ENCODE data around the gene ENOX1.

Gene ENOX1

DNA sequence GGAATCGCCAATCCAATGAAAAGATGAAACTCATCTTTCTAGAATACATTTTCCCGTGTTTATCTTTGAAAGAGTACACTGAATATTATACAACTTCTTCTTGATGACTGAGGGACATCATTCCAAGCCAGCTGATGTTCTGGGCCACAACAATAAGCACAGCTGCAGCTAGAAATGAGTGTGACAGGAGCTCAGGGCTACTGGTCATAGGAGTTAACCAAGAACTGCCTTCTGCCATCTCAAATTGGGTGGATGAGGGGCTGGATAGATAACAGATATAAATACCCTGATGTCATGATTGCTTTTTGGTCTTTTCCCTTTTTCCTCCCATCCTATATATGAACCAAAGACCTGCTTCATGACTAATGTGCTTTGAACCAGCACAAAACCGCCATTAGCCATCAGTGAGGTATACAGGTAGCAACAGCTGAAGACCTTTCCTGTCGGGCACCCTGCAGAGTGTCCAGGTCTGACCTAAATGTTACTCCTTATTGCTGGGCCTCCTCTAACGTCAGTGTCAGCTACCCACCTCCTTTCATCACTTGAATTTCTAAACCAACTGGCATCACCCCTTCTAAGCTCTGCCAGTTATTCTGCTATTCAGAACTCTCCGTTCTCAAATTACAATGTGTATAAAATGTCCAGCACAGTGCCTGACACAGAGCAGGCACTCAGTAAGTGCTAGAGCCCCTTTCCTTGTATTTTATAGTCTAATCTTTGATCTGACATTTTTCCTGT, 178.2 kb downstream of the ENOX1 start:
- DNase-seq (ENCODE audit: low read depth) = no peak

DNA sequence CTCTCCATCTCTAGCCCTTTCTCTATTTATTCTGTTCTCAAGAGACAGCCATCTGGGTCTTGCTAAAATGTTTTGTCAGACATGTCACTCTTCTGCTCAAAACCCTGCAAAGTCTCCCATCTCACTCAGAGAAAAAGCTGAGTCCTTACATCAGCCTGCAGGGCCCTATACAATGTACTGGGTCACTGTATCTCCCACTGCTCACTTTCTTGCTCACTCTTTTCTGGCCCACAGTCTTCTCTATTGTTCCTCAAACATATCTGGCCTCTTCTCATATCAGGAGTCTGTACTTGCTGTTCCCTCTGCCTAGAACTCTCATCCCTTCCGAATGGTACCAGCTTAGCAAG, 189.2 kb downstream of the ENOX1 start:
- no peak for DNase-seq (ENCODE audit: low read depth)

DNA sequence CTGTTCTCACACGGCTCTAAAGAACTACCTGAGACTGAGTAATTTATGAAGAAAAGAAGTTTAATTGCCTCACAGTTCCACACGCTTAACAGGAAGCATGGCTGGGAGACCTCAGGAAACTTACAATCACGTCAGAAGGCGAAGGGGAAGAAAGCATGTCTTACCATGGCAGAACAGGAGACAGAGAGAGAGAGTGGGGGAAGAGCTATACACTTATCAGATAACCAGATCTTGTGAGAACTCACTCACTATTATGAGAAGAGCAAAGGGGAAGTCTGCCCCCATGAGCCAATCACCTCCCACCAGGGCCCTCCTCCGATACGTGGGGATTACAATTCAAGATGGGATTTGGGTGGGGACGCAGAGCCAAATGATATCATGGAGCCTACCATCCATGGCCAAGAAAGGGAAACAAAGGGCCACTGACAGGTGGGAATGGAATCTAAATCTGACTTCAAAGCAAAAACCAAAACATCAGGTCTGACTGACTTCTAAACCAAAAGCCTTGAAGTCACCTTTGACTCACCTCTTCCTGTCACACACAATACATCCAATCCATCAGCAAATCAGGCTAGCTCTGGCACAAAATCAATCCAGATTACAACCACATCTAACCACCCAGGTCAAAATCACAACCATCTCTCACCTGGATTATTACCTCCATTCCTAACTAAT, 189.7 kb downstream of the ENOX1 start:
- no peak for DNase-seq (ENCODE audit: low read depth)

DNA sequence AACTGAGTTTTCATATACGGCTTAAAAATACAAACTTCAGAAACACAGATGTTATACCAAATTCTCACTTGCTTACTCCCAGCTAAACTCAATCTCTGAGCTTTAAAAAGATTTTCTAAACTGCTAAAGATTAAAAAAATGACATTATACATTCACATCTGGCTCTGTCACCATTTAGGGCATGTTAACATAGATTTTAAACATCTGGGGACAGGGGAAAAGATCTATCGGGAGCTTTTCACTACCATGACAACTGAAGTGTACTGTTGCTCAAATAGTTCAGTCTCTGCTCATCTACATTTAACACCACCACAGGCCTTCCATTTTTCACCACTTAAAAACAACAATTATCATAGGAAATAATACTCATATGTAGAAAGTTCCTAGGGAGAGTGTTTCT, 190.8 kb downstream of the ENOX1 start:
- no peak for DNase-seq (ENCODE audit: low read depth)

DNA sequence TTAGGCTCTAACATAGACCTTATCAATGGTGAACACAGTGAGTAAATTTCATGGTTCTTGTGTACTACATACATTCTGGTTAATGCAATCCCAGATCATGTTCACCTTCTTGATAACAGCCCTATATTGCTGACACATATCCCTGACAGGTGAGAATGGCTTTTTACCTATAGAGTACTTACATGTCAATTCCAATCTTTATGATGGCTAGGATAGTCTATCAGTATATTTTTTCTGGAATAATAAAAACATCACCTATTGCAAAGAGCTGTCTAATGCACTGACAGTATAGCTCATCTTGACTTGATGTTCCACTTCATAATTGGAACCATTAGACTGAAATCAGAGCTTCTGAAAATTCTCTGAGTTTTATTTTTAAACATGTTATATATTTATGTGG, 199.4 kb downstream of the ENOX1 start:
- DNase-seq (ENCODE audit: low read depth) = no peak

DNA sequence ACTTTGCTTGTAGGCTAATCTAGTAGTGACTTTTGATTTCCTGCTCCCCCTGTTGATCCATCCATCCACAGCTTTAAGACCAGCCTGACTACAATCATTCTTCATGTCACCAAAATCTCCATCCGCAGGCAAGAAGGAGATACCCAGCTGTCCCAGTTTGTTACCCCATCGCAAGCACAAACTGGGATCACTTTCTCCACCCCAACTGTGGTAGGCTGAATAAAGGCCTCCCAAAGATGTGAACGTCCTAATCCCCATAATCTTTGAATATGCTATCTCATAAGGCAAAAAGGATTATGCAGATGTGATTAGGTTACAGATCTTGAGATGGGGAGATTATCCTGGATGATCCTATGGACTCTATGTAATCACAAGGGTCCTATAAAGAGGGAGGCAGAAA, 202.0 kb downstream of the ENOX1 start:
- no peak for DNase-seq (ENCODE audit: low read depth)

DNA sequence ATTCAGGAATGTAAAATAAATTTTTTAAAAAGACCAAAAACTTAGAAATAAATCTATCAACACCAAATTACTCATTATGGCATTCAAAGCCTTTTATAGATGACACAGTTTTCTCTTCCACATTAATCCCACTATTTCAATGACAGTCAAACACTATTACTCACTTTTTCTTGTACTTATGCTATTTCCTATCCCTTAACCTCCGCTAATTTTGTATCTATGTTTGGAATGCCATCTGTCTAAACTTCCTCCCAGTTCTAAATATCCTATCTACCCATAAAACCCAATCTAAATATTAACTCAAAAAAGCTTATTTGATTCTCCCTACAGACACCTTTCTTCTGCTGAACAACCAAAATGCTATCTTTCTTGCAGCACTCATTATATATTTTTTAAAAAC, 203.5 kb downstream of the ENOX1 start:
- no peak for DNase-seq (ENCODE audit: low read depth)

DNA sequence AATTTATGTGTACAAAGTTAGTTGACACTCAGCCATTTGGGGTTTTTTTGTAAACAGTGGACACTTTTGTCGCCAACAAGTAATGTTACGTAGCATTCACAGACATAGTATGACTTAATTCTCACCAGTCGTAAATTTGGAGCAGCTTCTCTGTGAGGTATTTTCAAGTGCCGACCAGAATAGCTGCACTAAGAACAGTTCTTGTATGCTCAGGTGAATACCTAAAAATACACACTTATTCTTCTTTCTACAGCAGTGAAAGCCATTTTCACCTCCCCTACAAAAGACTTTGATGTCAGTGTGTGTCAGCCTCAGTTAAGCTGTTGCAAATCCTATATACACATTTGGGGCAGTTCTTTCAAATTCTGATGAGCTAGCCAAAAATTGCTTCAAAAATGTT, 206.5 kb downstream of the ENOX1 start:
- DNase-seq (ENCODE audit: low read depth) = no peak

DNA sequence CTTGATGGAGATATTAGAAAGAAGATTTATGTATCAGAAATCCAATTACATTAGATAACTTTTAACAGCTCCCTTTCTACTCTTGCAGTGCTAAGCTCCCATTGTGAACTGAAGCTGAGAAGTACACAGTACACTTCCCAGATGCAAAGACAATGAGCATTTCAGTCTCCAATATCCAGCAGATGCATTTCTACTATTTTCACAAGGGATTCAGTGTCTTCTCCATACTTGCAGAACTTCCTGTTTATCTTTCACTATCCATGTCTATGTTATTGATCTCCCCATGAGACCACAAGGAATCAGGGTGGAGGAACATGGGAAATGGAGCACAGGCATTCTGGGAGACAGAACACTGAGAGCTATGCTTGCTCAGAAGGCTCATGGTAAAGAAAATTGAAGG, 207.5 kb downstream of the ENOX1 start:
- DNase-seq (ENCODE audit: low read depth) = no peak

DNA sequence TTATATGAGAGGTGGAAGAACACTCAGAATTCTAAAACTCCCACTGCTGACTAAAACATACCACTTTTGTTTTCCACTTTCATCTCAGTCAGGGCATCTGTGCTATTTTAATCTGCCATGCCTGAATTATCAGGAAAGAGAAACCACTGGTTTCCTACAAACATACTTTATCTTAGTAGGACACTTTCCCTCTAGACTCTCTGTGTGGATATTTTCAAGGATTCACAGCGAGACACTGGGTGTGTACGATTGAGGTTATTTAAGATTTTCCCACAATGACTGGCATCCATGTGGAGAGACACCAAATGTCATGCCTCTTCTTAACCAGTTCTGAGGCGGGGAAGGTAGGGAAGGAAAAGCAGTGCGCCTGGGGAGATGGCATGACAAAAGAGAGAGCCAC, 212.2 kb downstream of the ENOX1 start:
- DNase-seq (ENCODE audit: low read depth) = no peak

DNA sequence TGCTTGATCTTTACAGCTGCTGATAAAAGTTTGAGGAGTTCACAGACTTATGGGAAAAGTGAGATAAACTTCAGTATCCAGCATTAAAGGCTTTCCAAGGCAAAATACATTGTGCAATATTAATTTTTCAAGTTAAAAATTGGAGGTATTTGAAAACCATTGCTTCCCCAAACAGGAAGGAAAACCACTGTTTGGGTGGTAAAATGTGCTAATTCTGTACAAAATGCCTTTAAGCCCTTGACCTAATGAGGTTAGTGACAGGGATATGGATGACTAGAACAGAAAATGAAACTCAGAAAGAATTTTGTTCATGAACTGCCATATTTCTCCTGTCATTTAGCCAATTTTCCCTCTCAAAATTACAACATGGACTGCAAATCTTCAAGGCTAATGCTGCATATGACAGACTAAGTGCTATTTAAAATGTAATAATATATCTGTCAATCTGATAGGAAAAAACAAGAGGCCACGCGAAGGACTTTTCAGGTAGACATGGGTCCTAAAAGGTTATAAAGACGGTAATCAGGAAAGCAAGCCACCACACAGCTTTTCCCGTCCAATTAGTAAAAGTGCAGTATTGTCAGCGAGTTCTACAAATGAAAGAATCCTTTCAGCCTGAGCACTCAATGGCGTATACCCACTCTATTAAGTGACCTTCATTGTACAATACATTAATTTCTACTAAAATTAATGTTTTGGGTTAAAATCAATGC, 212.8 kb downstream of the ENOX1 start:
- no peak for DNase-seq (ENCODE audit: low read depth)

DNA sequence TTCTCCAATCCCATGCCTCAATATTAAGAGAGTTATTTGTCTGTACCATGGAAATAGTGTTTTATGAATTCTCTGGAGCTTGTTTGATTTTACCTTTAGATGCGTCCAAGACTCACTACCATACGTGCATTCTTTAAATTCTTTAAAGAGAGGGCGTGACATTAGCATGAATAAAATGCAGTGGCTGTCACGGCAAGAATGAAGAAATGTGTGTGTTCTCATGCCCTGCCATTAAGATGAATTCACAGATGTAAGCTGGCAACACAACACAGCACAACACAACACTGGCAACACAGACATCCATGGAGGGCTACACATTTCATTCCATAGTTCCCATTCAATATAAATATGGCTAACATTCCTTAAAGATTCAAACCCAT, 213.4 kb downstream of the ENOX1 start:
- DNase-seq (ENCODE audit: low read depth) = no peak

DNA sequence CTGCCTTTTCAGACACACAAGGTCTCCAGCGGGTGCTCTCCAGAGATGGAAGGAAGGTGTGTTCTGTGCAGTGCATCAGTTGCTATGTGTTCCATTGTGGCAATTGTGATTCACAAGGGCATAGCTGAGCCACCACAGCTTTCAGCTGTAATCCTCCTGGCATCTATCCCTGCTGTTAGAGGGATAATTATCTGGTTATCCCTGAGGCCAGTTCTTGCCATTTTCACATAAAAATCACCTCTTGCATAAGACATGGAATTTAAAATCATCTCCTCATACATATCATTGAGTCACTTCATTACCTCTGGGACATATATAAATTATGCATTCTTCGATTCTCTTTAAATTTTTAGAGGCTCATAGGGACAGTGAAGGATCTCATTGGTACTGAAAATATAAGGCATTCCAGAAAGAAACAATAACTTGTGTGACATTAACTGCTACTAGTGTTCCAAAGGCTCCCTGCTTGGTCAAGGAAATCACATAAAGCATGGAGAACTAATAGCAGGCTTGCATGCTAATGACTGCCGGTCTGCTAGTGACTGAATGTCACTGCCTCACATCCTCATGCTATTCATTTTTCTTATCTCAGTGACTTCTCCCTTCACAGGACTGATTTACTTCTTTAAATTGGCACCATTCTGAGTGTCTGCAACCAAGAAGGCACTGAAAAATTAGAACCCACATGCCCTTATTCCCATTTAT, 214.0 kb downstream of the ENOX1 start:
- DNase-seq (ENCODE audit: low read depth) = no peak

DNA sequence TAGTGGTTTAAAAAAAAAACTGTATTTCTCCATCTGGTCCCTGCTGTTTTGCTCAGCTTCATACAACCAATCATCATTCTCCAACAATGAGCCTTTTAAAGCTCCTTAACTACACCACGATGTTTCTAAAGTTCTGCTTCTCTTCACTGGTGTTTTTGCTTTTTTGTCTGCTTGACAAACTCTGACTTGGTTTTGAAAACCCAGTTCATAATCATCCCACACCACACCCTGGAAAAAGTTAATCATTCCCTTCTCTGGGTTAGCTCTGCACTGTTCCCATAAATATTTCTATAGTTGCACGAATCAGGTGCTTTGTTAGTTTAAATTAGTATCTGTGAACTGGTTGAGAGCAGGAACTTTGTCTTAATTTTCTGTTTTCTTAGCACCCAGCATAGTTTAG, 217.1 kb downstream of the ENOX1 start:
- DNase-seq (ENCODE audit: low read depth) = no peak

DNA sequence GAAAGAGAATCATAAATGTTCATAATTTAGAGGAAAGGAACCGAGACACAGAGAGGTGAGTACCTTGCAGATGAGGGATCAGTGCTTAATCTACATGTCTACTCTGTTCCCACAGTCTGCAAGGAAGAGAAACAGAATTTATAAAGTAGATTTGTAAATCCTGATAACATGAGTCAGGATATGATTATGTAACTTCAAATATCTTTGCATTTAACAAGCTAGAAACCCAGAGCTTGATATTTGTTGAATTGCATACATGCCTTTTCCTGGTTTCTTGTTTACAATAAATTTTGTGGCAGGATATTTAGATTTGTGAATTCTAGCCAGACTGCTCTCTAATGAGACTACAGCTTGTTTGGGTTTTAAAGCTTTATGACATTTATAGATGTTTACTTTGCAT, 219.2 kb downstream of the ENOX1 start:
- DNase-seq (ENCODE audit: low read depth) = no peak

DNA sequence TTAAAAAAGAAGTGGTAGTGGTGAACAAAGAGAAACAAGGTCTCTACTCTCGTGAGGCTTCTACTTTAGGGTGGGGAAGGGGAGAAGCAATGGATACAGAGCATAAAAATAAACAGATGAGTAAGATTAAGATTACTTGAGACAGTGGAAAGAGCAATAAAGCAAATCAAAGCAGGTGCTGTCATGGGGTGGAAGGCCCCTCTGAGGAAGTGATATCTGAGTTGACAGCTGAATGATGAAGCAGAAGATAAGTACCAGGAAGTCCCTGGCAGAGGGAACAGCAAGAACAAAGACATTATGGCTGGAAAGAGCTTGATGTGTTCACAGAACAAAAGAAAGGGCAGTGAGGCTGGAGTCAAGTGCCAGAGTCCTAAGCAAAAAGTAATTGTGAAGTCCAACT, 221.8 kb downstream of the ENOX1 start:
- DNase-seq (ENCODE audit: low read depth) = no peak

DNA sequence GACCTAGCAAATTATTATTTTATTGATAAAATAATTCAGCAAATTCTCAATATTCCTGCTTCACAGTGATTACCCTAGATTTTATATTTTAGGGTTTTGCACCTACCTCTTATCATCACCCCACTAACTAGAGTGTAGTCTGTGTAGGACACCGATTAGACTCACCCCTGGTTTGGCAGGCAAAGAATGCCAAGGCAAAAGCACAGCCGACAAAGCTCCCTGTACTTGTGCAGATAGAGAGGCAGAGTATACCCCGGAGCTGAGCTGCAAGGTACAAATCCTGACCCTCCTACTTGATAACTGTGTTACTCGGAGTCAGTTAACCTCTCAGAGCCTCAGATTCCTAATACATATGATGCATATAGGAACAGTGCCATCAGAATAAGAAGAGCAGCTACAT, 225.7 kb downstream of the ENOX1 start:
- no peak for DNase-seq (ENCODE audit: low read depth)

DNA sequence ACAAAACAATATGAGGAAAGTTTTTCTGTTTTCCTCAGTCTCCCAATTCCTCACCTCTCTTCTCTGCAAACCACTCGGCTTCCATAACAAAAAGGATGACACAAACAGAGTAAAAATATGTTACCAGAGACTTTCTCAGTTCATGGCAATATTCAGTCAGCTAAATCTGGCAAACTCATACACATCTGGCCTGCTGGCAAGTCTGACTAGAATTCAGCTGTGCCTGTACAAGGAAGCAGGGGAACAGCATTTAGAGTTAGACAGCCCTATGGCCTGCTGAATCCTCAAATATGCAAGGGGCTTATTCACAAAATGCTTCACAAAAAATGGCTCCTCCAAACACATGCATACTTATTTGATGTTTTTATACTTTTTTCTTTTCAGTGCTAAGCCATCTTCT, 227.8 kb downstream of the ENOX1 start:
- no peak for DNase-seq (ENCODE audit: low read depth)

DNA sequence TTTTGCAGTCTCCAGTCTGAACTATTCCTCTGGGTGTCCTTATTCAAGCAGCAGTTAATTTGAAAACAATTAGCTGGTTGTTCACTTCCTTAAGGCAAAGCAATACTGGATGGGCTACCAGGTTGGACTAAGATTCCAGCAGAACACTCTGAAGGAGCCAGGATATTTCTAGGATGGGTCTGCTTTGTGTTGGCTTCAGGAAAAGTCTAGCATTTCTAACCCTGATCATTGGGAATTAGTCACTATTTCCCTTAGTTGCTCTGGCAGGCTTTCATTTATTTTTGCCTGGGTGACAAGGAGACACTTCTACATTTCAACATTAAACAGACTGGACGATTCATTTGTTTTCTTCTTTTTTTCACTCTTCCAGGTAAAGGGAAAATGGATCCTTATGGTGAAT, 228.4 kb downstream of the ENOX1 start:
- no peak for DNase-seq (ENCODE audit: low read depth)

DNA sequence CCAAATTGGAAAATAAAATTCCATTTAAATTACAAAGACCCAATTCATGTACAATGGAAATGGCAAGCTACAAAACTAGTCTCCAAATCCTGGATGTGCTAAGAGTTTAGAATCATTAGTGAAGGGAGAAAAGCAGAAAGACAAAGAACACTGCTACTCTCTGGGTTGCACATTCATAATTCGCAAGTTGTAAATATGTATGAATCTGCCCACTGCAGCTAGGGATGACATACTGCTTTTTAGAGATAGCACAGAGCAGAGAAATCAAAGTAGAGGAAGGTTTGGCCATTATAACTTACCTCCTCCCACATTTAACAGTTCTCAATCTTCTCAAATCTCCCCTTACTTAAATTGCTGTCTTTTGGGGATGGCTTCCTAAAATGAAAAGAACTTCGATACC, 231.1 kb downstream of the ENOX1 start:
- DNase-seq (ENCODE audit: low read depth) = no peak

DNA sequence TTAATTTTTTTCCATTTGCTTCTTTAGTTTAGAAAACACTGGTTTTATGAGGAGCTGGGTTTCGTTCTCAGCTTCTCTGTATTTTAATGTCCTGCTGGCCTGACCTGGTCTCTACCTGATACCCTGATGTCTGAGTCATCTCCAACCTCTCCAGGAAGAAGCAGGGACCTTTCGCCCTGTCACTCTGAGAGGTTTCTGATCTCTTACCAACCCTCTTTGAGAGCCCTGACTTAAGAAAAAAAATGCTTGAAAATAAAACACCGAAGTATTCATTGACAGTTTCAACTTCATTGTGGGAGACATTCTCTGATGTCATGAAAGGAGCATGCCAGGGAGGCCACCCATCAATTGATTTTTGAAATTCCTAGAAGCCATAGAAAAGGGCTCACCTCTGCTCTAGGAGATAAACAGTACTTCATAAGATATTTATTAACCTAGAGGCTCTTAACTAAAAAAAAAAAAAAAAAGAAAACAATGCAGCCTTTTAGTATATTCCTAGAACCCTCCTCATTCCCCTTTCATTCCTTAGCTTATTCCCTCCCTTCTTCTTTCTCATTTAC, 234.8 kb downstream of the ENOX1 start:
- no peak for DNase-seq (ENCODE audit: low read depth)

DNA sequence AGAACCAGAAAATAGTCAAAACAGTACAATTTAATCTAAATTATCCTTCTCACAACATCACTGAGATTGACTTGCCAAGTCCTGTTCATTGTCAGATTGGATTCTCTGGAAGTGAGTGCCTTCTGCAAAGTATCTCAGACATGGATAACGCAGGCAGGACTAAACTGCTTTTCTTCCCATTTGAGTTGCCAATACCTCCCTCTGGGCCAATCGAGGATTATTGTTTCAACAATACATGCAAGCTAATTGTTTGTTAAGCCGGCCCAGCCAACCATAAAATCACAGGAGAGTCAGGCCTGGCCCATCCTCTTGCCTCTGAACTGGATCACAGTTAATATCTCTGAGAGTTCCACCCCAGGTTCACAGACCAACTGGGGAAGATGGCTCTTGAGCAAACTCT, 240.0 kb downstream of the ENOX1 start:
- DNase-seq (ENCODE audit: low read depth) = no peak

DNA sequence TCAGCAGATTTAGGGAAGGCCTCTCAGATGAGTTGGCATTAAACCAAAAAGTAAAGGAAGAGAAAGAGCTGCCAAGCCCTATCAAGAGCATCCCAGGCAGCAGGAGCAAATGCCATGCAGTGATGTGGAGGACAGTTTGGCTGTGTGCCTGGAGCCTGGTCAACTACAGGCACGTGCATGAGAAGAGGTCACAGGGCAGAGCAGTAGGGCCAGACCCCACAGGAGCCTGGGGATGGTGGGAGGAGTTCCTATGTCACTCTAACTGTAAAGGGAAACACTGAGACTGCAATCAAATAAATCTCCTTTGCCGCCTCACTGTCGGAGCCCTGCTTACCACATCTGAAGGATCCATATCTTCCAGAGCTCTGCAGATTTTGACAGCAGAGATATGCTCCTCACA, 240.5 kb downstream of the ENOX1 start:
- DNase-seq (ENCODE audit: low read depth) = no peak
